ENCODE data around the gene SORCS2.

The SORCS2 gene

GRCh38 chr4:7691982-7692381 is 499.6 kb downstream of the SORCS2 start:
- DNase-seq (ENCODE audit: low read depth in 1 of 2, low spot score in 1 of 2), result no peak

GRCh38 chr4:7692451-7693236 is 500.3 kb downstream of the SORCS2 start:
- DNase-seq (ENCODE audit: low read depth in 1 of 2, low spot score in 1 of 2), result no peak

GRCh38 chr4:7693237-7693608 is 500.9 kb downstream of the SORCS2 start:
- DNase-seq (ENCODE audit: low read depth in 1 of 2, low spot score in 1 of 2), result no peak

GRCh38 chr4:7693711-7694110 is 501.4 kb downstream of the SORCS2 start:
- no peak for DNase-seq (ENCODE audit: low read depth in 1 of 2, low spot score in 1 of 2)

GRCh38 chr4:7694324-7694723 is 502.0 kb downstream of the SORCS2 start:
- no peak for DNase-seq (ENCODE audit: low read depth in 1 of 2, low spot score in 1 of 2)

- no peak for DNase-seq (ENCODE audit: low read depth in 1 of 2, low spot score in 1 of 2)
These were observed 505.0 kb downstream of the SORCS2 start for GRCh38 chr4:7697343-7697742.

- no peak for DNase-seq (ENCODE audit: low read depth in 1 of 2, low spot score in 1 of 2)
These were observed 505.5 kb downstream of the SORCS2 start for GRCh38 chr4:7697821-7698220.

GRCh38 chr4:7698584-7698983 is 506.2 kb downstream of the SORCS2 start:
- no peak for DNase-seq (ENCODE audit: low read depth in 1 of 2, low spot score in 1 of 2)

GRCh38 chr4:7699031-7699430 is 506.7 kb downstream of the SORCS2 start:
- DNase-seq (ENCODE audit: low read depth in 1 of 2, low spot score in 1 of 2), result no peak

GRCh38 chr4:7699825-7700224 is 507.5 kb downstream of the SORCS2 start:
- no peak for DNase-seq (ENCODE audit: low read depth in 1 of 2, low spot score in 1 of 2)

GRCh38 chr4:7700665-7701064 is 508.3 kb downstream of the SORCS2 start:
- no peak for DNase-seq (ENCODE audit: low read depth in 1 of 2, low spot score in 1 of 2)

GRCh38 chr4:7701866-7702649 is 509.7 kb downstream of the SORCS2 start:
- no peak for DNase-seq (ENCODE audit: low read depth in 1 of 2, low spot score in 1 of 2)

GRCh38 chr4:7703688-7704087 is 511.4 kb downstream of the SORCS2 start:
- no peak for DNase-seq (ENCODE audit: low read depth in 1 of 2, low spot score in 1 of 2)

GRCh38 chr4:7704091-7704490 is 511.8 kb downstream of the SORCS2 start:
- no peak for DNase-seq (ENCODE audit: low read depth in 1 of 2, low spot score in 1 of 2)

- no peak for DNase-seq (ENCODE audit: low read depth in 1 of 2, low spot score in 1 of 2)
These were observed 512.3 kb downstream of the SORCS2 start for GRCh38 chr4:7704625-7705024.

GRCh38 chr4:7705062-7705461 is 512.7 kb downstream of the SORCS2 start:
- no peak for DNase-seq (ENCODE audit: low read depth in 1 of 2, low spot score in 1 of 2)

- DNase-seq (ENCODE audit: low read depth in 1 of 2, low spot score in 1 of 2), result no peak
These were observed 513.3 kb downstream of the SORCS2 start for GRCh38 chr4:7705593-7705992.

- no peak for DNase-seq (ENCODE audit: low read depth in 1 of 2, low spot score in 1 of 2)
These were observed 515.9 kb downstream of the SORCS2 start for GRCh38 chr4:7708238-7708637.

- DNase-seq (ENCODE audit: low read depth in 1 of 2, low spot score in 1 of 2), result no peak
These were observed 516.6 kb downstream of the SORCS2 start for GRCh38 chr4:7708981-7709380.

GRCh38 chr4:7709431-7709830 is 517.1 kb downstream of the SORCS2 start:
- no peak for DNase-seq (ENCODE audit: low read depth in 1 of 2, low spot score in 1 of 2)

- DNase-seq (ENCODE audit: low read depth in 1 of 2, low spot score in 1 of 2), result no peak
These were observed 517.8 kb downstream of the SORCS2 start for GRCh38 chr4:7710126-7710525.

- DNase-seq (ENCODE audit: low read depth in 1 of 2, low spot score in 1 of 2), result no peak
These were observed 518.4 kb downstream of the SORCS2 start for GRCh38 chr4:7710576-7711306.

All from stimulated activated CD4-positive, alpha-beta T cell treated with anti-CD3 and anti-CD28 coated beads, Interleukin-15, amount 100 ng/mL, for 1 hour (primary cell).